Measurements from ENCODE around the gene STXBP2. TPM values are rescaled to one million over a fixed set of nuclear protein-coding genes. Genes with fewer than 3 reads are reported as not detected.
A peak's percentile ranks its signal among the peaks of the same experiment; 100 is the strongest.

Gene STXBP2
- total RNA-seq, 4 donors from 2014 or later = 48.8 to 89.2 (median 70.2) TPM

- WGBS, 2 donors = 23 to 31% methylated on average over 3 to 4 of the region's 4 CpGs
- Histone ChIP-seq H3K36me3 (peaks cover 35 to 41% of the 10 kb centered on the region in 2 donors), H3K9me3 (no peaks in the 10 kb centered on the region), H3K4me1 (peaks cover 24 to 29% of the 10 kb centered on the region in 2 donors), H3K4me3 (replicated peaks in 1 of 3) (no peak overlapping the region), H3K27ac (peak overlapping the region; percentile 90 to 96 (median 91)), H3K27me3 (no peaks in the 10 kb centered on the region)
- DNase-seq = peak; percentile 90
- intact Hi-C loops (cut with DNase I) = no loop called here
- TF ChIP-seq CTCF (IDR thresholded peaks at IDR 0.05) = no peak
- TF ChIP-seq POLR2A (IDR thresholded peaks at IDR 0.05) = no peak
Measured at GRCh38 chr19:7618348-7618747, 18.6 kb upstream of the STXBP2 start.

- Histone ChIP-seq H3K36me3 (peaks cover 40 to 47% of the 10 kb centered on the region in 2 donors), H3K27me3 (no peaks in the 10 kb centered on the region), H3K27ac (peak overlapping the region; percentile 90 to 96 (median 91)), H3K4me1 (peaks cover 24 to 29% of the 10 kb centered on the region in 2 donors), H3K9me3 (no peaks in the 10 kb centered on the region), H3K4me3 (replicated peaks in 1 of 3) (no peak overlapping the region)
- intact Hi-C loops (cut with DNase I) = no loop called here
- TF ChIP-seq CTCF (IDR thresholded peaks at IDR 0.05) = no peak
- peak in 1 of 2 donors; percentile 74 for TF ChIP-seq POLR2A (IDR thresholded peaks at IDR 0.05)
- DNase-seq = peak; percentile 98
- 30 to 41% methylated on average over 9 to 15 of the region's 21 CpGs for WGBS, 2 donors
Measured at GRCh38 chr19:7618771-7619510, 18.0 kb upstream of the STXBP2 start.

- Histone ChIP-seq H3K27me3 (no peaks in the 10 kb centered on the region), H3K4me3 (replicated peaks in 1 of 3) (no peak overlapping the region), H3K9me3 (no peaks in the 10 kb centered on the region), H3K36me3 (peaks cover 42 to 54% of the 10 kb centered on the region in 2 donors), H3K4me1 (peaks cover 24 to 29% of the 10 kb centered on the region in 2 donors), H3K27ac (peak overlapping the region; percentile 91 to 98 (median 96))
- DNase-seq = peak; percentile 82 to 84
- TF ChIP-seq CTCF (IDR thresholded peaks at IDR 0.05) (no peak), POLR2A (IDR thresholded peaks at IDR 0.05) (no peak)
- WGBS, 2 donors = 58 to 80% methylated on average over 5 to 38 of the region's 48 CpGs
- intact Hi-C loops (cut with DNase I) = no loop called here
Measured at GRCh38 chr19:7619671-7620441, 17.1 kb upstream of the STXBP2 start.

- Histone ChIP-seq H3K36me3 (peaks cover 50 to 63% of the 10 kb centered on the region in 2 donors), H3K4me3 (replicated peaks in 1 of 3) (no peak overlapping the region), H3K4me1 (peaks cover 24 to 29% of the 10 kb centered on the region in 2 donors), H3K27me3 (no peaks in the 10 kb centered on the region), H3K9me3 (no peaks in the 10 kb centered on the region), H3K27ac (peak overlapping the region in 2 of 3 donors; percentile 91 to 98)
- 97% methylated on average over 43 of the region's 57 CpGs; no CpG with 5 or more reads in 1 of the 2 donors for WGBS, 2 donors
- intact Hi-C loops (cut with DNase I) = no loop called here
- TF ChIP-seq POLR2A (IDR thresholded peaks at IDR 0.05) (no peak), CTCF (IDR thresholded peaks at IDR 0.05) (no peak)
- peak in 1 of 2 donors; percentile 8 for DNase-seq
Measured at GRCh38 chr19:7620442-7621412, 16.2 kb upstream of the STXBP2 start.

Data from thyroid gland (tissue), 4 donors.